Measurements from ENCODE around the gene OR8B8.

Gene OR8B8

DNA sequence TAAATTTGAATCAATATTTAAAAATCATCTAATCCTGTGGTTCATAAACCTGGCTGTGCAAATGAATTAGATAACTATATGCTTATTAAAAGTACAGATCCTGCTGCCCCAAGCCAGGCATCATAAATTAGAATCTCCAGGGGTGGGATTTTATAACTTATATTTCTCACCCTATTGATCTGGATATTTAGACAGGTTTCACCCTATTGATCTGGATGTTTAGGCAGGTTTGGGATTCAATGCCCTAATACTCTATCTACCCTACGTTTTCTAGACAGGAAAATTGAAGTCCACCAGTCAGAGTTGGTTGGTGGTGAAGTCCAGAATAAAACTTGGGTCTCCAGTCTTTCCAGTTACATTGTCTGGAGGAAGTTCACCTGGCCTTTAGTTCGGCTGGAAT is 2.6 kb downstream of the OR8B8 start:
- in situ Hi-C loops (cut with MboI; ENCODE audit: low sequenced_read_pairs, unreplicated experiment) = no loop called here
- DNase-seq (ENCODE audit: low spot score) = no peak
- TF ChIP-seq, protein P1, sequence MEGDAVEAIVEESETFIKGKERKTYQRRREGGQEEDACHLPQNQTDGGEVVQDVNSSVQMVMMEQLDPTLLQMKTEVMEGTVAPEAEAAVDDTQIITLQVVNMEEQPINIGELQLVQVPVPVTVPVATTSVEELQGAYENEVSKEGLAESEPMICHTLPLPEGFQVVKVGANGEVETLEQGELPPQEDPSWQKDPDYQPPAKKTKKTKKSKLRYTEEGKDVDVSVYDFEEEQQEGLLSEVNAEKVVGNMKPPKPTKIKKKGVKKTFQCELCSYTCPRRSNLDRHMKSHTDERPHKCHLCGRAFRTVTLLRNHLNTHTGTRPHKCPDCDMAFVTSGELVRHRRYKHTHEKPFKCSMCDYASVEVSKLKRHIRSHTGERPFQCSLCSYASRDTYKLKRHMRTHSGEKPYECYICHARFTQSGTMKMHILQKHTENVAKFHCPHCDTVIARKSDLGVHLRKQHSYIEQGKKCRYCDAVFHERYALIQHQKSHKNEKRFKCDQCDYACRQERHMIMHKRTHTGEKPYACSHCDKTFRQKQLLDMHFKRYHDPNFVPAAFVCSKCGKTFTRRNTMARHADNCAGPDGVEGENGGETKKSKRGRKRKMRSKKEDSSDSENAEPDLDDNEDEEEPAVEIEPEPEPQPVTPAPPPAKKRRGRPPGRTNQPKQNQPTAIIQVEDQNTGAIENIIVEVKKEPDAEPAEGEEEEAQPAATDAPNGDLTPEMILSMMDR (IDR thresholded peaks at IDR 0.05; ENCODE audit: borderline replicate concordance, control extremely low read depth, extremely low read depth, insufficient read depth, missing control alignments) = no peak

DNA sequence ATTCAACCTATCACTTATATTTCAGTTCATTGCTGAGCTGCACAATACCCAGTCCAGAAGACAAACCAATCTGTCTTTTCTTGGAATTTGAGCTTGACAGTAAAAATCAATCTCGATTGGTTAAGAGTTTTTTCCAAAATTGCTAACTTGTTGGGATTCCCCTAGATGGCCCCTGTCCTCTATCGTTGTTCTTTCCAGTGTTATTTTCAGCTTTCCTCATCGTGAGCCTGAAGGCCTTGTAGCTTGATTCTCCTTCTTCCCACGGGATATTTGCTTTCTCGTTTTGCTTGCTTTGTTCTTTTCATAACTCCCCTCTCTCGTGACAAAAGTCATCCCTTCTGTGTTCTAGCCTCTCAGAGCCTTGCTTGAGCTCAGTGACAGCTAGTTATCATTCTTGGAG is 3.1 kb downstream of the OR8B8 start:
- TF ChIP-seq, protein P1 (IDR thresholded peaks at IDR 0.05; ENCODE audit: borderline replicate concordance, control extremely low read depth, extremely low read depth, insufficient read depth, missing control alignments) = no peak
- DNase-seq (ENCODE audit: low spot score) = no peak
- in situ Hi-C loops (cut with MboI; ENCODE audit: low sequenced_read_pairs, unreplicated experiment) = no loop called here

DNA sequence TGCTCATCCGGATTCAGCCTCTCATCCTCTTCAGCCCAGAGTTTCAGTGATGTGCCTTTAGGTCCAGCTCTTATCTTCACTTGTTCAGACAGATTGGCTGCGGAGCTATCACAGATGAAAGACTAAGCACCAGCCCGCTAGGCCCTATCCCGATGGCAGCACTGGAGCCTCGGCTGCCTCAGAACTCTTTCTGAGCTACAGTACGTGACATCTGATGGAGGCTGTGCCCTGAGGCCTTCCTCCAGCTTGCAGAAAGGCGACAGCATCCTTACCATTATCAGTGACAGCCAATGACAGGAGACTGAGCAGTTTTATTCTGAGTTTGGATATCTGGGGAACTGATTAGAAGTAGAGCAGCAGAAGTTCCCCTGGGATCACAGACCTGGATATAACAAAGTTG is 4.0 kb downstream of the OR8B8 start:
- DNase-seq (ENCODE audit: low spot score) = no peak
- in situ Hi-C loops (cut with MboI; ENCODE audit: low sequenced_read_pairs, unreplicated experiment) = no loop called here
- TF ChIP-seq, protein P1 (IDR thresholded peaks at IDR 0.05; ENCODE audit: borderline replicate concordance, control extremely low read depth, extremely low read depth, insufficient read depth, missing control alignments) = no peak

DNA sequence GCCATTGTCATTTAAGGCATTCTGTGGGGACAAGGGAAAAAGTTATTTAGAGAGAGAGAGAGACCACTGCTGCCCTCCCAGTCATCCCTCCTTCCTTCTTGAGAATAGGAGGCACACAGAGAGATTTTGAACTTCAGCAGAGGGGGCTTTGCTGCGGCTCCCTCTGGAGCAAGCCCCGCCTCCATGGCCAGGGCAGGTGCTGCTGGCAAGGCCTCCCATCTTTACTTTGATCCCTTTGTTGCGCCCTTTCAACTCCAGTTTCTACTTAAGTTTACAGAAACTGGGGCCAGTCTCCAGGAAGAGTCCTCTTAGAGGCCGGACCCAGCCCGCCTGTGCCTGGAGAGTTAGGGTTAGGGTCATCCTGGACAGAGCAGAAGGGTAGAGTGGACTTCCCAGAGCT is 4.4 kb downstream of the OR8B8 start:
- in situ Hi-C loops (cut with MboI; ENCODE audit: low sequenced_read_pairs, unreplicated experiment) = no loop called here
- DNase-seq (ENCODE audit: low spot score) = no peak
- TF ChIP-seq, protein P1 (IDR thresholded peaks at IDR 0.05; ENCODE audit: borderline replicate concordance, control extremely low read depth, extremely low read depth, insufficient read depth, missing control alignments) = no peak

DNA sequence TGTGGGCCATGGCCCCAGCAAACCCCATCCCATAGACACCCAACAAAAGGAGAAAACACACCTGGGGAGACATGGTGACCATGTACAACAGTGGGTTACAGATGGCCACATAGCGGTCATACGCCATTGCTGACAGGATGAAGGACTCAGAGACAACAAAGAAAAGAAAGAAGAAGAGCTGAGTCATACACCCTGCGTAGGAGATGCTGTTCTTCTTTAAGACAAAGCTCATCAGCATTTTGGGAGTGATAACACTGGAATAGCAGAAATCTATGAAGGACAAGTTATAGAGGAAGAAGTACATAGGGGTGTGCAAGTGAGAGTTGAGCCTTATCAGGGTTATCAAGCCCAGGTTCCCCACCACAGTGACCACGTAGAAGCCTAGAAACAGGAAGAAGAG is 4.9 kb downstream of the OR8B8 start:
- no peak for DNase-seq (ENCODE audit: low spot score)
- in situ Hi-C loops (cut with MboI; ENCODE audit: low sequenced_read_pairs, unreplicated experiment) = no loop called here
- TF ChIP-seq, protein P1 (IDR thresholded peaks at IDR 0.05; ENCODE audit: borderline replicate concordance, control extremely low read depth, extremely low read depth, insufficient read depth, missing control alignments) = no peak

DNA sequence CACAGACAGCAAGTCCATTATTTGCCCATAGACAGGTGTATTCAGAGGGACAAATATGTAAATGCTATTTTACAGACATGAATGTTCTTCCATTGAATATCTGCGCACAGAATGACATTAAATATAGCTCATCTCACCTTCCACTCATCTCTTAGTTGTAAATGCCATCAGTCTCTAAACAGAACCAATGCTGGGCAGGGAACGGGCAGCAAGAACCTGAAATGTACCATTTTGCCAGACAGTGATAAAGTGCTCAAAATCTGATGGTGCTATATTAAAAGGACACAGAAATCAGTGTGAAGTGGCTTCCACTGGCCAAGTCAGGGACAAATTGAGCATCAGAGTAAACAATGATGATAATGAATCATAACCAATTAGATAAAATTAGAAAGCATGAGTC is 10.8 kb downstream of the OR8B8 start:
- in situ Hi-C loops (cut with MboI; ENCODE audit: low sequenced_read_pairs, unreplicated experiment) = no loop called here
- TF ChIP-seq, protein P1 (IDR thresholded peaks at IDR 0.05; ENCODE audit: borderline replicate concordance, control extremely low read depth, extremely low read depth, insufficient read depth, missing control alignments) = no peak
- DNase-seq (ENCODE audit: low spot score) = no peak

DNA sequence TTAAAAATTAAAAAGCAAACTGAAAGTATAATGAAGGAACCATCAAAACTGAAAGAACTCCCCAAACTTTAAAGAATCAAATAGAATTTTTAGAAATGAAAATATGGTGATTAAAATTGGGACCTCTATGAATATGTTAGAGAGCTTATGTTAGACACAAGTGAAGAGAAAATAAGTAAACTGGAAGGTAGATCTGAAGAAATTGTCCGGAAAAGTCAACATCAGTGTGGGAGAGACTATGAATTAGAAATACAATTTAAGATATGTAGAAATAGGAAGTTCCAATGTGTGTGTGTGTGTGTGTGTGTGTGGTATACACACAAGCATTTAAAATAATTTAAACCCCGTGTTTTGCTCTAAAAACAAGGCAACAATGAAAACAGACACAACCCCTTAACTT is 15.9 kb downstream of the OR8B8 start:
- in situ Hi-C loops (cut with MboI; ENCODE audit: low sequenced_read_pairs, unreplicated experiment) = no loop called here
- TF ChIP-seq, protein P1 (IDR thresholded peaks at IDR 0.05; ENCODE audit: borderline replicate concordance, control extremely low read depth, extremely low read depth, insufficient read depth, missing control alignments) = no peak
- DNase-seq (ENCODE audit: low spot score) = no peak
